Vagina (tissue), 2 donors: Measurements from ENCODE around the gene ARHGEF16. TPM values are rescaled to one million over a fixed set of nuclear protein-coding genes. Genes with fewer than 3 reads are reported as not detected.

ENCODE experiments used
- DNase-seq, 2 donors: peaks; one replicate each; pipeline ENCODE4 v3.0.0-alpha.2; 2017; ENCODE audit errors: extremely low spot score in 2 of 2
- H3K27ac ChIP-seq: fragments of 200-600 bp; sonication (generic); one replicate; pipeline ENCODE4 v1.5.1; 2019
- H3K27me3 ChIP-seq: fragments of 200-600 bp; sonication (generic); one replicate; pipeline ENCODE4 v1.5.1; 2019
- H3K36me3 ChIP-seq, 2 donors: fragments of 200-600 bp; sonication (generic); one replicate each; pipeline ENCODE4 v1.5.1; 2017 to 2019
- H3K4me1 ChIP-seq: fragments of 200-600 bp; sonication (generic); one replicate; pipeline ENCODE4 v1.5.1; 2019
- H3K4me3 ChIP-seq, 2 donors: fragments of 200-600 bp; sonication (generic); 1 replicate in 1 of 2; 2 replicates in 1 of 2; pipeline ENCODE4 v1.5.1; 2016 to 2019
- H3K9me3 ChIP-seq: fragments of 200-600 bp; sonication (generic); one replicate; pipeline ENCODE4 v1.5.1; 2019
- POLR2A ChIP-seq, 2 donors: fragments of 450-650 bp; IDR thresholded peaks; one replicate each; pipeline ENCODE4 v1.6.1; 2017; ENCODE audit warnings: antibody characterized with exemption in 2 of 2, mild to moderate bottlenecking in 2 of 2, moderate library complexity in 2 of 2
- POLR2AphosphoS5 ChIP-seq, 2 donors: sonication (generic); formaldehyde crosslinking; IDR thresholded peaks; one replicate each; pipeline ENCODE4 v1.9.0; 2017; ENCODE audit warnings: antibody characterized with exemption in 2 of 2, mild to moderate bottlenecking in 2 of 2, low read depth in 1 of 2; ENCODE audit not compliant: insufficient read depth in 1 of 2
- intact Hi-C: fragments of 100-400 bp; cut with DNase I; formaldehyde crosslinking; loops from one replicate; pipeline ENCODE4 v1.15.1; 2023
- total RNA-seq: library from RNA; depleted of rRNA; stranded (reverse); fragments of >200 nt; gene quantifications from one replicate; pipeline ENCODE4 v1.2.3, GENCODE V29; 2016
- TF ChIP-seq, protein P1 (sequence below), 3 experiments: fragments of 450-650 bp in 2 of 3; fragments of 200-600 bp in 1 of 3; sonication (generic) in 1 of 3; IDR thresholded peaks; one replicate each; pipeline ENCODE4 v1.5.1; 2017 to 2019; ENCODE audit warnings: antibody characterized with exemption in 3 of 3, mild to moderate bottlenecking in 2 of 3, moderate library complexity in 2 of 3

Gene ARHGEF16
- total RNA-seq, 1 donor from 2014 or later: 6.4 TPM

DNA sequence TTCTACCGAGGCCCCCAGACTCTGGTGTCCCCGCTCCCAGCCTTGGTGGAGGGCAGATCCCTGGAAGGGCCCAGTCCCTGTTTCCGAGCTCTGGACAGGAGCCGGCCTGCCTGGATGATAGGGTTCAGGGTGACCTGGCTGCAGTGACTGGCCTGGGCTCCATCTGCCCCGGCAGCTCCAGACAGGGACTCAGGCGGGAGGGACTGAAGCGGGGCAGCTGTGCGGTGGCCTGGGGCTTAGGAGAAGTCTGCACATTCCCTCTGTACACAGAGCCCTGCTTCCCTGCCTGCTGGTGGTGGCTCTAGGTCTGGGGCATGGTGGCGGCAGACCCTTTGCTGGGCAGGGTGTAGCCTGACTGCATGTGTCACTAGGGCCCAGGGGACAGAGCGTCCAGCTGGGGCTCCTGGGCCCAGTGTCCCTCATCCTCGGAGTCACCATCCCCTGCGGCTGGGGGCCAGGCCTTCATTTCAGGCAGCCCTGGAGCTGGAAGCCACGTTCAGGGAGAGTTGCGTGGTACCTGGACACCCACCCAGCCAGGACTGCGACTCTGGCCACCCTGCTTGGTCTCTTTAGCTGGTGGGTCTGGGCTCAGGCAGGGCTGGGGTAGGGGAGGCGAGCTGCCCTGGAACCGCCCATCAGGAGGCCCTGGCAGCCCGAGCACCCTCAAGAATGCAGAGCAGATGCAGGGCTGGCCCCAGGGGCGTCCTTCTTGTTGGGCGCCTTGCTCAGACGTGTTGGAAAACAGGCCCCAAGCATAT is 9.6 kb downstream of the ARHGEF16 start:
- Histone ChIP-seq H3K27me3 (no peaks in the 10 kb centered on the region), H3K4me3 (no peak overlapping the region), H3K9me3 (no peaks in the 10 kb centered on the region), H3K36me3 (no peaks in the 10 kb centered on the region), H3K27ac (peak overlapping the region; percentile 23), H3K4me1 (peaks cover 59% of the 10 kb centered on the region)
- TF ChIP-seq, protein P1, sequence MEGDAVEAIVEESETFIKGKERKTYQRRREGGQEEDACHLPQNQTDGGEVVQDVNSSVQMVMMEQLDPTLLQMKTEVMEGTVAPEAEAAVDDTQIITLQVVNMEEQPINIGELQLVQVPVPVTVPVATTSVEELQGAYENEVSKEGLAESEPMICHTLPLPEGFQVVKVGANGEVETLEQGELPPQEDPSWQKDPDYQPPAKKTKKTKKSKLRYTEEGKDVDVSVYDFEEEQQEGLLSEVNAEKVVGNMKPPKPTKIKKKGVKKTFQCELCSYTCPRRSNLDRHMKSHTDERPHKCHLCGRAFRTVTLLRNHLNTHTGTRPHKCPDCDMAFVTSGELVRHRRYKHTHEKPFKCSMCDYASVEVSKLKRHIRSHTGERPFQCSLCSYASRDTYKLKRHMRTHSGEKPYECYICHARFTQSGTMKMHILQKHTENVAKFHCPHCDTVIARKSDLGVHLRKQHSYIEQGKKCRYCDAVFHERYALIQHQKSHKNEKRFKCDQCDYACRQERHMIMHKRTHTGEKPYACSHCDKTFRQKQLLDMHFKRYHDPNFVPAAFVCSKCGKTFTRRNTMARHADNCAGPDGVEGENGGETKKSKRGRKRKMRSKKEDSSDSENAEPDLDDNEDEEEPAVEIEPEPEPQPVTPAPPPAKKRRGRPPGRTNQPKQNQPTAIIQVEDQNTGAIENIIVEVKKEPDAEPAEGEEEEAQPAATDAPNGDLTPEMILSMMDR (IDR thresholded peaks at IDR 0.05): no peak
- no peak for DNase-seq
- intact Hi-C loops: no loop called here

DNA sequence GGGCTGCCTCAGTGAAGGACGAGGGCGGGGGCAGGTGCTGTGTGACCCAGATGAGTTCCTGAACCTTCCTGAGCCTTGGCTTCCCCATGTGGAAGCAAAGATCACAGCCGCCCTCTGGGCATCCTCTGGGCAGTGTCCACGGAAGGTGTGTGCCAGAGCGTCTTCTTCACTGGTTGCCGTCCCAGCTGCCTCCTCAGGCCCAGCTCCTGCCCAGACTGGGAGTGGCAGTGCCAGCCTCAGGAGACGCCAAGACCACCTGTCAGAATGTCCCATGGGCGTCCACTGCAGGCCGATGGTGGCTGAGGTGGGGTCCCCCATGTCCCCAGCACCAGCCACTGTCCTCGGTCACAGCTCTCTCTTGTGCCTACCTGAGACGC is 10.2 kb downstream of the ARHGEF16 start:
- Histone ChIP-seq H3K4me1 (peaks cover 59% of the 10 kb centered on the region), H3K9me3 (no peaks in the 10 kb centered on the region)
- intact Hi-C loops: no loop called here

DNA sequence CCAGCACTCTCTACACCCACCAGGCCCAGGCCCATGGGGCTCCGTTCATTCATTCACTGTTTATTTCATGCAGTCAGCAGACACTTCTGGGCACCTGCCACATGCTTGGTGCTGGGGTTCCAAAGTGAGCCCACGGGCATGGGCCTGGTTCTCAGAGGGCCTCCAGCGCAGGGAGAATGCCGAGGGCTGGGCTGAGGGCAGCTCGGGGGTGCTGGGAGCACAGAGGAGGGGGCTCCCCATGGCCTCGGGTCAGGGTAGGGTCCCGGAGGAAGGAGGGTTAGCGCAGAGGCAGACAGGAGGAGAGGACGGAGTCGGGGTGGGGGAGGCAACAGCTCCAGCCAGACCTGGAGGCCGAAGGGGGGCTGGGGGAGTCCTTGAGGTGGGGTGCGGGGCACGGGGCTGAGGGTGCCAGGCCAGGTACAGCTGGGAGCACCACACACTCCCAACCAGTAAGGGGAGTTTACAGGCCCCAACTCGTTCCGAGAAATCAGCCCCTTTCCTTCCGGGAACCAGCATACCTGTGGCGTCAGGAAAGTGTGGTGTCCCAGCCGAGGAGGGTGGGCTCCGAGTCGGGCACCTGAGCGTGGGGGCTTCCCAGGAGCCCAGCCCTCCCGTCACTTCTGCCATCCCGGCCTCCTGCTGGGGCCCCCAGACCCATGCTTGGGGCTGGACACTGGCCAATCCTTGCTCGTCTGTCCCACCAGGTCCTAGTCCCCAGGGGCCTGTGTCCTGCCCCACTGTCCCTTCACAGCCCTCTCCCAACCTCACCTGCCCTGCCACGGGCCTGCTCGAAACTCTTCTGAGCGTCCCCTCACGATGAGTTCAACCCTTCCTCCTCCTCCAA is 10.8 kb downstream of the ARHGEF16 start:
- DNase-seq: no peak

More for the DNA sequence above, 10.2 kb downstream of the ARHGEF16 start:
- Histone ChIP-seq H3K4me3 (no peak overlapping the region), H3K27me3 (no peaks in the 10 kb centered on the region), H3K36me3 (no peaks in the 10 kb centered on the region), H3K27ac (peak overlapping the region; percentile 23)
- no peak for DNase-seq
- no peak for TF ChIP-seq POLR2A (IDR thresholded peaks at IDR 0.05)
- TF ChIP-seq POLR2AphosphoS5 (IDR thresholded peaks at IDR 0.05; ENCODE audit: insufficient read depth in 1 of 2, low read depth in 1 of 2): no peak
- TF ChIP-seq, protein P1 (IDR thresholded peaks at IDR 0.05): no peak

DNA sequence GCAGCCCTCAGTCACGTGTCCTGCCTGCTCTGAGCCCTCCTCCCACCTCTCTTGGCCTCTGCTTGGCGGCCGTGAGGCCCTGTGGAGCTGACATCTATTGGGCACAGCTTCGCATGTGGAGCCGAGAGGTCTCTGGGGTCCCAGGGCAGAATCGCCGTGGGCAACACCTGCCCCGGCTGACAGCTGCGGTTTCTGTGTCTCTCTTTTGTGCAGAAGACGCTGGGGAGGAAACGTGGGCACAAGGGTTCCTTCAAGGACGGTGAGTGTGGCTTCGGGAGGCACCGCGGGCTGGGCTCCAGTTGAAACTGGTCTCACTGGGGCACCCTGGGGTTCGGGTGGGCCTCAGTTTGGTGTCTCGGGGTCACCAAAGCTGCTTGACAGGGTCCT is 11.5 kb downstream of the ARHGEF16 start:
- H3K27ac ChIP-seq: peak overlapping the region; percentile 63
- H3K4me3 ChIP-seq: no peak overlapping the region
- no peaks in the 10 kb centered on the region for H3K9me3 ChIP-seq
- peaks cover 58% of the 10 kb centered on the region for H3K4me1 ChIP-seq
- TF ChIP-seq POLR2A (IDR thresholded peaks at IDR 0.05): no peak
- TF ChIP-seq, protein P1 (IDR thresholded peaks at IDR 0.05): no peak
- no peak for TF ChIP-seq POLR2AphosphoS5 (IDR thresholded peaks at IDR 0.05; ENCODE audit: insufficient read depth in 1 of 2, low read depth in 1 of 2)
- intact Hi-C loops: no loop called here
- no peak for DNase-seq
- H3K36me3 ChIP-seq: no peaks in the 10 kb centered on the region
- H3K27me3 ChIP-seq: no peaks in the 10 kb centered on the region

More for the DNA sequence above, 10.8 kb downstream of the ARHGEF16 start:
- TF ChIP-seq POLR2AphosphoS5 (IDR thresholded peaks at IDR 0.05; ENCODE audit: insufficient read depth in 1 of 2, low read depth in 1 of 2): no peak
- TF ChIP-seq, protein P1 (IDR thresholded peaks at IDR 0.05): no peak
- Histone ChIP-seq H3K27ac (peak overlapping the region; percentile 63), H3K4me3 (no peak overlapping the region), H3K36me3 (no peaks in the 10 kb centered on the region), H3K27me3 (no peaks in the 10 kb centered on the region), H3K4me1 (peaks cover 58% of the 10 kb centered on the region), H3K9me3 (no peaks in the 10 kb centered on the region)
- intact Hi-C loops: no loop called here
